Neural progenitor cell (in vitro differentiated cells): ENCODE data around the gene SLC38A9.

ENCODE experiments used
- EZH2 ChIP-seq: fragments of 200-600 bp; sonication (generic); IDR thresholded peaks from 2 replicates; pipeline ENCODE4 v1.6.1; 2017; ENCODE audit warnings: antibody characterized with exemption, mild to moderate bottlenecking, moderate library complexity
- TF ChIP-seq, protein P1 (sequence below): fragments of 200-600 bp; sonication (generic); IDR thresholded peaks from 2 replicates; pipeline ENCODE4 v1.5.1; 2017; ENCODE audit warnings: antibody characterized with exemption, mild to moderate bottlenecking

DNA sequence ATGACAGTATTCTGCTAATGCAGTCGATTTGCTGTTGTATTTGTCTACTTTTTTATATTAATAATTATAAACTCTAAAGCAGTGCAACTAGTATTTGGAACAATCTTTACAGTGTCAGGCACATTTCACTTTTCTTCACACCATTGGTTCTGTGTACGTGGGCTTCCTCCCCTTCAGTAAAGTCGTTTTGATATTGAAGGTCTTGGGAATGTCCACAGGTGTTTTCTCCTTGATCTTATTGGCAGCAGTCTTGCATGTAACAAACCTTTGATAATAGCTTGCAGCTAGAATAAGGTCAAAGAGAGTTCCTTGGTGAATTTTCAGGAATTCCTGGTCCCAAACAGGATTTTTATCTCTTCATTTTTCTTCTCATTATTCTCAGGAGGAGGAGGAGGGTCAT, 37.9 kb upstream of the SLC38A9 start:
- TF ChIP-seq, protein P1, sequence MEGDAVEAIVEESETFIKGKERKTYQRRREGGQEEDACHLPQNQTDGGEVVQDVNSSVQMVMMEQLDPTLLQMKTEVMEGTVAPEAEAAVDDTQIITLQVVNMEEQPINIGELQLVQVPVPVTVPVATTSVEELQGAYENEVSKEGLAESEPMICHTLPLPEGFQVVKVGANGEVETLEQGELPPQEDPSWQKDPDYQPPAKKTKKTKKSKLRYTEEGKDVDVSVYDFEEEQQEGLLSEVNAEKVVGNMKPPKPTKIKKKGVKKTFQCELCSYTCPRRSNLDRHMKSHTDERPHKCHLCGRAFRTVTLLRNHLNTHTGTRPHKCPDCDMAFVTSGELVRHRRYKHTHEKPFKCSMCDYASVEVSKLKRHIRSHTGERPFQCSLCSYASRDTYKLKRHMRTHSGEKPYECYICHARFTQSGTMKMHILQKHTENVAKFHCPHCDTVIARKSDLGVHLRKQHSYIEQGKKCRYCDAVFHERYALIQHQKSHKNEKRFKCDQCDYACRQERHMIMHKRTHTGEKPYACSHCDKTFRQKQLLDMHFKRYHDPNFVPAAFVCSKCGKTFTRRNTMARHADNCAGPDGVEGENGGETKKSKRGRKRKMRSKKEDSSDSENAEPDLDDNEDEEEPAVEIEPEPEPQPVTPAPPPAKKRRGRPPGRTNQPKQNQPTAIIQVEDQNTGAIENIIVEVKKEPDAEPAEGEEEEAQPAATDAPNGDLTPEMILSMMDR: no peak
- TF ChIP-seq EZH2: no peak
